A549 (cell line): ENCODE data around the gene CD96. TPM values are rescaled to one million over a fixed set of nuclear protein-coding genes. Genes with fewer than 3 reads are reported as not detected.
A peak's percentile ranks its signal among the peaks of the same experiment; 100 is the strongest.

Source experiments
- ATAC-seq, 2 experiments: fragments of 200-7000 bp in 1 of 2; fragments of >200 bp in 1 of 2; cut with Nextera tagmentation in 1 of 2; cut with Tn5 transposase in 1 of 2; 3 replicates each; pipeline versions ENCODE4 v1.8.0 to v1.9.1; 2018 to 2020; ENCODE audit warnings: mild to moderate bottlenecking in 1 of 2, moderate library complexity in 1 of 2
- CTCF ChIA-PET: fragments of 300-600 bp; sonication (Branson Sonifier 250); formaldehyde crosslinking; extraction: SDS; loops from one replicate; lab custom pipeline; 2021; ENCODE audit warnings: antibody characterized with exemption, inconsistent platforms; lab: Yijun Ruan, JAX
- POLR2A ChIA-PET: fragments of 350-600 bp; formaldehyde crosslinking; extraction: SDS; loops from one replicate; lab custom pipeline; 2021; ENCODE audit warnings: antibody characterized with exemption, inconsistent platforms; lab: Yijun Ruan, JAX
- DNase-seq, 2 experiments: peaks; one replicate each; pipeline versions ENCODE4 v3.0.0 to v3.0.0-alpha.2; 2011 to 2016; ENCODE audit warnings: low read depth in 1 of 2, low spot score in 1 of 2
- FAIRE-seq: peaks from 2 replicates; lab custom pipeline; 2011; peaks lifted over from hg19 to GRCh38; lab: Jason Lieb, UNC
- H3K27ac ChIP-seq, 2 experiments: fragments of >200 bp; sonication (Bioruptor Twin); formaldehyde crosslinking; 3 replicates each; pipeline ENCODE4 v1.5.1; 2016 to 2017
- H3K4me1 ChIP-seq: fragments of >200 bp; sonication (Bioruptor Twin); formaldehyde crosslinking; 3 replicates; pipeline ENCODE4 v1.6.1; 2016
- H3K4me2 ChIP-seq: fragments of >200 bp; sonication (Bioruptor Twin); formaldehyde crosslinking; 3 replicates; pipeline ENCODE4 v1.6.1; 2016
- H3K4me3 ChIP-seq: fragments of >200 bp; sonication (Bioruptor Twin); formaldehyde crosslinking; 3 replicates; pipeline ENCODE4 v1.5.1; 2016
- H3K9me3 ChIP-seq: fragments of >200 bp; sonication (Bioruptor Twin); formaldehyde crosslinking; 3 replicates; pipeline ENCODE4 v1.6.1; 2016
- EHF ChIP-seq: fragments of 250-450 bp; sonication (Bioruptor Pico); IDR thresholded peaks from 2 replicates; pipeline ENCODE4 v1.5.0; 2020; ENCODE audit warnings: mild to moderate bottlenecking
- EHMT2 ChIP-seq: fragments of 200-600 bp; sonication (generic); IDR thresholded peaks from 2 replicates; pipeline ENCODE4 v1.6.1; 2016; ENCODE audit warnings: antibody characterized with exemption, low read depth, mild to moderate bottlenecking, moderate library complexity
- EP300 ChIP-seq, 2 experiments: fragments of >200 bp; sonication (Bioruptor Twin); formaldehyde crosslinking; IDR thresholded peaks; 2 replicates in 1 of 2; 3 replicates in 1 of 2; pipeline ENCODE4 v1.6.1; 2016 to 2017
- FOSL2 ChIP-seq, 2 experiments: fragments of 450-650 bp in 1 of 2; fragments of >200 bp in 1 of 2; sonication (Bioruptor Twin) in 1 of 2; formaldehyde crosslinking; IDR thresholded peaks; 2 replicates each; pipeline versions ENCODE4 v1.5.0 to v1.6.1; 2016 to 2020; ENCODE audit warnings: mild to moderate bottlenecking in 1 of 2, moderate library complexity in 1 of 2
- HDAC2 ChIP-seq: fragments of 200-600 bp; sonication (generic); IDR thresholded peaks from 2 replicates; pipeline ENCODE4 v1.6.1; 2016
- JUNB ChIP-seq: fragments of >200 bp; sonication (Bioruptor Twin); formaldehyde crosslinking; IDR thresholded peaks from 2 replicates; pipeline ENCODE4 v1.6.1; 2016
- NPAS2 ChIP-seq: fragments of 250-450 bp; sonication (Bioruptor Pico); IDR thresholded peaks from 2 replicates; pipeline ENCODE4 v1.8.0; 2022; ENCODE audit warnings: mild to moderate bottlenecking, moderate library complexity, borderline replicate concordance
- NR3C1 ChIP-seq: fragments of >200 bp; sonication (Bioruptor Twin); formaldehyde crosslinking; IDR thresholded peaks from 3 replicates; pipeline ENCODE4 v1.6.1; 2017
- POLR2A ChIP-seq: IDR thresholded peaks from 2 replicates; pipeline ENCODE4 v1.6.1; 2012; ENCODE audit warnings: mild to moderate bottlenecking, low read length
- RCOR1 ChIP-seq: fragments of 150-350 bp; IDR thresholded peaks from 2 replicates; pipeline ENCODE4 v1.6.1; 2014; ENCODE audit warnings: antibody characterized with exemption, low read length, low read depth
- RFX5 ChIP-seq: fragments of 450-650 bp; IDR thresholded peaks from 2 replicates; pipeline ENCODE4 v1.7.1; 2014; ENCODE audit warnings: antibody characterized with exemption, mild to moderate bottlenecking, moderate library complexity
- RNF2 ChIP-seq: fragments of 200-600 bp; sonication (generic); IDR thresholded peaks from 2 replicates; pipeline ENCODE4 v1.6.1; 2016; ENCODE audit warnings: low read depth, mild to moderate bottlenecking, antibody characterized with exemption, moderate library complexity, borderline replicate concordance
- TP53 ChIP-seq: fragments of 250-450 bp; sonication (Bioruptor Pico); IDR thresholded peaks from 2 replicates; pipeline ENCODE4 v1.5.0; 2021; ENCODE audit warnings: mild to moderate bottlenecking, moderate library complexity
- ZC3H11A ChIP-seq: fragments of 450-650 bp; IDR thresholded peaks from 2 replicates; pipeline ENCODE4 v1.6.1; 2014; ENCODE audit warnings: antibody characterized with exemption, mild to moderate bottlenecking
- ZFP36 ChIP-seq: fragments of 450-650 bp; IDR thresholded peaks from 2 replicates; pipeline ENCODE4 v1.6.1; 2014; ENCODE audit warnings: borderline replicate concordance; ENCODE audit not compliant: partially characterized antibody
- ZNF302 ChIP-seq: fragments of 250-450 bp; sonication (Bioruptor Pico); IDR thresholded peaks from 2 replicates; pipeline ENCODE4 v1.9.0; 2021; ENCODE audit warnings: inconsistent platforms, mild to moderate bottlenecking, moderate library complexity
- ZSCAN20 ChIP-seq: fragments of 250-450 bp; sonication (Bioruptor Pico); IDR thresholded peaks from 2 replicates; pipeline ENCODE4 v1.8.0; 2022; ENCODE audit warnings: mild to moderate bottlenecking, moderate library complexity
- WGBS: methylation state at CpG from one replicate; pipeline ENCODE4 v1.1.6; 2017; ENCODE audit errors: missing lambda C conversion rate; 5-methylcytosine and 5-hydroxymethylcytosine counted together
- polyA plus RNA-seq, 4 experiments: library from polyadenylated mRNA; depleted of rRNA in 3 of 4; stranded (reverse); fragments of >200 nt; fragmentation: RNase III in 1 of 4; extraction: RNeasy Plus Mini Kit Qiagen cat#74134 plus additional on column Dnase treatment in 1 of 4; gene quantifications; 2 replicates in 3 of 4; 3 replicates in 1 of 4; pipeline ENCODE4 v1.2.3, GENCODE V29; 2011 to 2017
- TF ChIP-seq, protein P1 (sequence below): fragments of 450-650 bp; IDR thresholded peaks from 2 replicates; pipeline ENCODE4 v1.6.1; 2014; ENCODE audit warnings: antibody characterized with exemption
- TF ChIP-seq, protein P2 (sequence below): fragments of >200 bp; sonication (Bioruptor Twin); formaldehyde crosslinking; IDR thresholded peaks from 3 replicates; pipeline ENCODE4 v1.5.1; 2016

CD96 gene
- polyA plus RNA-seq, 2 of the 4 experiments (the other 2 are of a cell fraction), result not detected

DNA sequence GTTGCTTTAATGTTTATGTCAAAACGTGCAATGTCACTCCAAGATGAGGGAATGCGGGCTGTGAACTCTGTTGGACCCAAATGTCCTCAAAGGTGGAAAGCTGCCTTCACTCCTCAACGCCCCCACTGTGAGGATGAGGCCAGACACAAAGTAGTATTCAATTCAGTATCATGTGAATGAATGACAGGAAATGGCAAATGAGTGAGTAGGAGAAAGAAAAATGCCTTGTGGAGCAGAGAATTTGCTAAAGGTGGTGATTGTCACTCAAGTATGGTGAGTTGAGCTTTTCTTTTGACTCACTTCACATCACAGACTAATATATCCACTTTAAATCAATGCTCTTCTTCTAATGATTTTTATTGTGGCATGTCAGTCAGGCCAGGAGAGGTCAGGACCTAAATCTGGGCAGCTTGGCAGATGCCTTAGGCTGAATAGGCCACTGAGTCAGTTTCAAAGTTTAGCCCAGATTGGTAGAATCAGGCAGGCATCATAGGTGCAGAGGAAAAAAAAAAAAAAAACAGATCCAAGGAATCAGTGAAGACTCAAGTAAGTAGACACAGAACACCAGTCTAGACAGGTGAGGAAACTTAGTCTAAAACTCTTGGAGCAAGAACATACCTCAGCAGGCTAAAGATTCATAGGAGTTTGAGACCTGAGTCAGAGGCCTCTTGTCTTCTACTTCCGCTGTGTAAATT lies 124.2 kb downstream of the CD96 start:
- FAIRE-seq (no peak), ATAC-seq (peak in 1 of 2 experiments; percentile 26; a peak in 2 of 6 replicates), DNase-seq (no peak)
- POLR2A ChIA-PET, result no interaction called here
- Histone ChIP-seq H3K9me3 (peaks cover 20% of the 10 kb centered on the region), H3K4me3 (no peak overlapping the region), H3K27ac (peak overlapping the region in 1 of 2 experiments; percentile 58; a peak in 1 of 6 replicates)
- TF ChIP-seq TP53 (CRISPR knock-in tag) (no peak), POLR2A (no peak), JUNB (no peak), EHF (CRISPR knock-in tag) (no peak), EHMT2 (no peak), FOSL2 (IDR thresholded peaks at IDR 0.05) (no peak), FOSL2 (CRISPR knock-in tag; IDR thresholded peaks at IDR 0.05) (no peak), ZNF302 (no peak), ZC3H11A (no peak), EP300 (IDR thresholded peaks at IDR 0.05) (no peak), RCOR1 (no peak), RNF2 (no peak), NPAS2 (CRISPR knock-in tag) (no peak), RFX5 (no peak)
- TF ChIP-seq, protein P1, sequence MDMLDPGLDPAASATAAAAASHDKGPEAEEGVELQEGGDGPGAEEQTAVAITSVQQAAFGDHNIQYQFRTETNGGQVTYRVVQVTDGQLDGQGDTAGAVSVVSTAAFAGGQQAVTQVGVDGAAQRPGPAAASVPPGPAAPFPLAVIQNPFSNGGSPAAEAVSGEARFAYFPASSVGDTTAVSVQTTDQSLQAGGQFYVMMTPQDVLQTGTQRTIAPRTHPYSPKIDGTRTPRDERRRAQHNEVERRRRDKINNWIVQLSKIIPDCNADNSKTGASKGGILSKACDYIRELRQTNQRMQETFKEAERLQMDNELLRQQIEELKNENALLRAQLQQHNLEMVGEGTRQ, result no peak
- TF ChIP-seq, protein P2, sequence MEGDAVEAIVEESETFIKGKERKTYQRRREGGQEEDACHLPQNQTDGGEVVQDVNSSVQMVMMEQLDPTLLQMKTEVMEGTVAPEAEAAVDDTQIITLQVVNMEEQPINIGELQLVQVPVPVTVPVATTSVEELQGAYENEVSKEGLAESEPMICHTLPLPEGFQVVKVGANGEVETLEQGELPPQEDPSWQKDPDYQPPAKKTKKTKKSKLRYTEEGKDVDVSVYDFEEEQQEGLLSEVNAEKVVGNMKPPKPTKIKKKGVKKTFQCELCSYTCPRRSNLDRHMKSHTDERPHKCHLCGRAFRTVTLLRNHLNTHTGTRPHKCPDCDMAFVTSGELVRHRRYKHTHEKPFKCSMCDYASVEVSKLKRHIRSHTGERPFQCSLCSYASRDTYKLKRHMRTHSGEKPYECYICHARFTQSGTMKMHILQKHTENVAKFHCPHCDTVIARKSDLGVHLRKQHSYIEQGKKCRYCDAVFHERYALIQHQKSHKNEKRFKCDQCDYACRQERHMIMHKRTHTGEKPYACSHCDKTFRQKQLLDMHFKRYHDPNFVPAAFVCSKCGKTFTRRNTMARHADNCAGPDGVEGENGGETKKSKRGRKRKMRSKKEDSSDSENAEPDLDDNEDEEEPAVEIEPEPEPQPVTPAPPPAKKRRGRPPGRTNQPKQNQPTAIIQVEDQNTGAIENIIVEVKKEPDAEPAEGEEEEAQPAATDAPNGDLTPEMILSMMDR, result no peak
- TF ChIP-seq, all 56 proteins: peak for 0
- WGBS, result 55% methylated on average over 4 of the region's 4 CpGs
- CTCF ChIA-PET, result interaction anchor here (0.6 to 2.6 kb wide), 8 partner anchors 11 to 347 kb away, joined by 3 to 9 read pairs (median 3); no protein-coding TSS in a partner anchor
- Histone ChIP-seq H3K4me2 (no peak overlapping the region), H3K4me1 (peaks cover 31% of the 10 kb centered on the region)

DNA sequence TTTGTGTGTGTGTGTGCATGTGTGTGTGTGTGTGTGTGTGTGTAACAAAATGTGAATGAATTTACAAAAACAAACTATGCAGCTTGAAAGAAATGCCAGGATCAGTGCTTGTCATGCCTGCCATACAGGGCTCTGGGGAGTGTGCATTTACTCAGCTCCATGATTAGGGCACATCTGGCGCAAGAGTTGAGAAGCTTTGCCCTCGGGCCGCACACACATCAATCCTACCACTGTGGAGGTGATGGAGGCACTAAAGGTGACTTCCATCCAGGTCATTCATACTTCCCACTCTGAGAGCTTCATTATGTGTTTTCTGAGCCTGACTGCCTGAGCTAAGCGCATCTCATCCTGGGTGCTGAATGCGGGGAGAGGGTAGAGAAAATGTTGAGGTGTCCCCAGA lies 125.2 kb downstream of the CD96 start:
- Histone ChIP-seq H3K4me1 (peaks cover 31% of the 10 kb centered on the region), H3K27ac (peak overlapping the region in 1 of 2 experiments; percentile 58; a peak in 2 of 6 replicates), H3K4me2 (no peak overlapping the region), H3K9me3 (peaks cover 10% of the 10 kb centered on the region), H3K4me3 (no peak overlapping the region)
- ChIA-PET CTCF (interaction anchor here (0.7 to 3.2 kb wide), 10 partner anchors 10 to 659 kb away, joined by 3 to 11 read pairs (median 4); no protein-coding TSS in a partner anchor), POLR2A (no interaction called here)
- DNase-seq (no peak), FAIRE-seq (no peak), ATAC-seq (no peak)
- 94% methylated on average over 5 of the region's 5 CpGs for WGBS
- TF ChIP-seq ZSCAN20 (CRISPR knock-in tag) (no peak), HDAC2 (no peak), NR3C1 (no peak), POLR2A (no peak), ZFP36 (no peak)
- TF ChIP-seq, protein P1, result no peak
